Stimulated activated CD8-positive, alpha-beta memory T cell treated with anti-CD3 and anti-CD28 coated beads, Interleukin-4, amount 100 ng/mL, for 1 hour (primary cell): ENCODE measurements around the gene GIPC3.
"Not testable (repeated sequence)": the region's sequence is repeated elsewhere in the genome, so short reads cannot be mapped to it uniquely, and the experiment has no call there.

ENCODE experiments used
- DNase-seq, 2 donors: peaks; one replicate each; pipeline ENCODE4 v3.0.0-alpha.2; 2020; ENCODE audit warnings: low read depth in 2 of 2, low spot score in 1 of 2

GIPC3 gene

GRCh38 chr19:3615524-3616135, 30.4 kb downstream of the GIPC3 start:
- DNase-seq, result no peak

DNA sequence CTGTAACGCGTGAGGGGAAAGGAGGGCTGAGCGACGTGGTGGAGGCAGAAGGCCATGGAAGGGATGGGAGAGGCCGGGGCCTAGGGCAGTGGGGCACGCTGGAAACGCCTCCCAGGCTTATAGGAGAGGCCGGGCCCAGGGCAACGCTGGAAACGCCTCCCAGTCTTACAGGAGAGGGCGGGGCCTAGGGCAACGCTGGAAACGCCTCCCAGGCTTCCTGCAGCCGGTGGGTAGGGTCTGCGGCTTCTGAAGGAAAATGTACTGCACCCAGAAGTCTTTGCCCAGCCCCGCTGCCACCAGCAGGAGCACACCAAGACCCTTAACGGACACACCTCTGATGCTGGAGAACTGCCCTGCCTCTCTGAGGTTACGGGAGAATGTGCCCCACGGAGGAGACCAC, 32.2 kb downstream of the GIPC3 start:
- no peak for DNase-seq

DNA sequence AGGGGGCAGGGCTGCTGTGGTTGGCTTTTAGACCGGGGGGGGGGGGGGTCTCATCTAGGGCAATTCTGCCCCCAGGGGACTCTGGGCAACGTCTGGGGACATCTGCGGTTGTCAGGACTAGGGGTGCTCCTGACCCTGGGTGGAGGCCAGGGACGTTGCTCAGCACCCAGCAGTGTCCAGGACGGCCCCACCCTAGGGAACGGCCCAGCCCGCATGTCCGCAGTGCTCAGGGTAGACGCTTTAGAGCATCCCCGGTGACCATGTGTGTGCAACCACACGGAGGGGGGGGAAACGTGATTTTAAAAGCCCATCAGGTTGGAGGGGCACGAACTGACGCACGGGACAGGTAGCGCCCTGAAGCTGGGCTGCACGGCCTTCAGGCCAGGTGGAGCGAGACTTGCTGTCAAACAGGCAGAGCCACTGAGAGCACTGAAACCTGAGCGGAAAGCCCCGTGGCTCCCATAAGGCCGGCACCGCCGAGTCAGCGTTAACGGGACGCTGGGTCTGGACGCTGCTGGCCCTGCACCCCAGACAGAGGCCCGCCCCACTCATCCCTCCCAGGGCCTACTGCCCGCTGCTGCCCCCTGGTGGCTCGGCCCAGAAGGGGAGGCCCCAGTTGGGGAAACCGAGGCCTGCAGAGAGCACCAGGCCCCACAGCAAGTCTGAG, 33.0 kb downstream of the GIPC3 start:
- DNase-seq, result peak in 1 of 2 donors; percentile 29

DNA sequence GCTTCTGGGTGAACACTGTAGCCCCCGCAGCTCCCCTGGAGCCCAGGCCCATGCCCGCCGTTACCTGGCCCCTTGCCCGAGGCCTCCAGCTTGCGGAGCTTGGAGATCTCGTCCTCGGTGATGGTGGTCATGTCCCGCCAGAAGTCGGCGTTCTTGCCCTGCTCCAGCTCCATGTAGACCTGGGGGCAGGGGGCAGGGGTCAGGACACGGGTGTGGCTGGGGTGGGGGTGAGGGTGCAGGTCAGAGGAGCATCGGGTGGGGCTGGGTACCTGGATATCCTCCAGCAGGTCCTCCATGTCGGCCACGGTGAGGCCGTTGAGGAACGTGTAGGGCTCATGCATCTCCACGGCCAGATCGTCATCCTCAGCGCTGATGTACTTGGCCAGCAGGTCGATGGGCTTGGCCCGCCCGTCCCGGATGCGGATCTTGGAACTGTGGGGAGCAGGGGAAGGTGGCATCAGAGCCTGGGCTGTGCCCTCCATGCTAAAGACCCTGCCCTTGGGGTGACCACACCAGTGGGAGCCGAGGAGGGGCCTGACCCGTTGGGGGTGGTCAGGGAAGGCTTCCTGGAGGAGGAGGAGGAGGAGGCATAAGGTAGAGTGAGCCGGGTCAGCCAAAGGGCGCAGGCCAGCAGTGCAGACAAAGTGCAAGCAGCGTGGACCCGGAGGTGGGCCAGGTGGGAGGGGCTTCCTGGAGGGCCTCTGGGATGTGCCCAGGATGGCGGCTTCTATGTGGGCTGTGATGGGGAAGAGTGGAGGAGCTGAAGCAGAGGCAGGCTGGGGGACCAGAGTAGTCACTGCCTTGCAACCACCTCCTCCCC, 33.7 kb downstream of the GIPC3 start:
- no peak for DNase-seq

- no peak for DNase-seq
Observed at GRCh38 chr19:3619631-3620012, 34.3 kb downstream of the GIPC3 start.

DNA sequence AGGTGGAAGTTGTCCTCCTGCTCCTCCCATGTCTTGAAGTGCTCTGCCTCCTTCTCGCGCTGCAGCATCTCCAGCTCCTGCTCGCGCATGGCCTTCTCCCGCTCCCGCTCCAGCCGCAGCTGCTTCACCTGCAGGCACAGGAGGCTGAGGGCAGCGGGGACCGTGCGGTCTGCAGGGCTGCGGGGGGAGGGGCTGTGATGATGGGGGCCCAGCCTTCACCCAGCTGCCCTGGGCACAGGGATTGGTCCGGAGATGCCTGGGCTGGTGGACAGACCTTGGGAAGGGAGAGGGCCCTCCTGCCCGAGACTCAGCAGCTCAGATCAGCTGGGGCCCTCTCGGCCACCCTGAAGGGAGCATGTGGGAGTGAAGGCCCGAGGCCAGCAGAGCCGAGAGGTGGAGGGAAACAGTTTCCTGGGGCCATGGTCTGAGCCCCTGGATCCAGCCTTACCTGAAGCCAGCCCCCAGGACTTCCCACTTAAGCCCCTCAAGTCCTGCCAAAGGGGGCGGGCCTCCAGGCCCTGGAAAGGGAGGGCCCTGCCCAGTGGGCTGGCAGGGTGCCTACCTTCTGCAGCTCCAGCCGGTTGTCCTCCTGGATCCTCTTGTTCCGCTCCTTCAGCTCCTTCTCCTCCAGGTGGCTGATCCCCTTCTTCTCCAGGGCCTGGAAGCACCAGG, 35.0 kb downstream of the GIPC3 start:
- DNase-seq, result no peak

DNA sequence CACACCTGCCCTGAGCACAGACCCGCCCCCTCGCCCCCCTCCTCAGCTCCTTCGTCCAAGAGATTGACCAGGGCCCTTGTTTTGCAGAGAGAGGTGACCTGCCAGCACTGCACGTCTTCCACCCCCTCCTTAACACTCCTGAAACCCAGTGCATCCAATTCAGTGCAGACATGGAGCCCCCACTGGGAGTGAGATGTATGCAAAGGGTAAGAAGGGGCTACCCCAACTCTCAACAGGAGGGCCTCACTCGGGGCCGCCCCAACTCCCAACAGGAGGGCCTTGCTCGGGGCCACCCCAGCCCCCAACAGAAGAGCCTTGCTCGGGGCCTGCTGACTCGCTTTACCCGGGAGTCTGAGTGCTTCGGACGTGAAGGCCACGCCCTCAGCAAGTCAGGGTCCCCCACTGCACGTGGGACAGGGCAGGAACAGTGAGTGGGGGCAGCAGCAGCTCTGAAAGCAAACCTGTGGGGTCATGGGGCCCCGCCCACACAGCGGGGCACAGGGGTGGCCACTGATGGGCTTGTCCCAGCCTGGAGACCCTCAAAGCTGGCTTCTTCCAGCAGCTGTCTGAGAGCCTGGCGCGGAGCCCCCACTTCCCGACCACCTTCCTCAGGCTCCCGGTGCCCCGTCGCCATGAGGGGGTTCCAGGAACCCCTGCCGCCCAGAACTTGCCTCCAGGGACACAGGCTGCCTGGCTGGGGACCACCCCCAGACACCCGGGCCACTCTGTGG, 35.7 kb downstream of the GIPC3 start:
- no peak for DNase-seq

GRCh38 chr19:3621689-3622088, 36.4 kb downstream of the GIPC3 start:
- DNase-seq, result no peak

- no peak for DNase-seq
Observed at GRCh38 chr19:3622224-3622623, 36.9 kb downstream of the GIPC3 start.

DNA sequence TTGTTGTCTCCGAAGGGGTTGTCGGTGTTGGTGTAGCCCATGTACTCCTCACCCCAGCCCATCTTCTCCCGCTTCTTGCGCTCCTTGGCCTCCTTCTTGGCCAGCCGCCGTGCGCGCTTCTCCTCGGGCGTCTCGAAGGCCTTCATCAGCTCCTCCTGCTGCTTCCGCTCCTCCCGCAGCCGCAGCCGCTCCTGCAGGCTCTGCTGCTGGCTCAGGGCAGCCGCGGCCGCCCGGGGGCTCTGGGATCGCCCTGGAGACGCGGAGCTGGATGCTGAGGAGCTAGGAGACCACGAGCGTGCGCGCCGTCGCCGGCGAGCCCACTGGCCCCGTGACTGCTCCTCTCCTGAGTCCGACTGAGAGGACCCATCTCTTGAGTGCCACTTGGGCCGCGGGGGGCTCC, 38.4 kb downstream of the GIPC3 start:
- DNase-seq, result no peak

GRCh38 chr19:3625996-3626472, 40.8 kb downstream of the GIPC3 start:
- DNase-seq, result no peak

- DNase-seq, result peak; percentile 96 to 98
Observed at GRCh38 chr19:3626473-3627350, 41.4 kb downstream of the GIPC3 start, which contains the start of gene CACTIN. Gene CACTIN, minus strand, starts transcription at chr19:3626790. Its CDS starts 28 bp downstream, at chr19:3626762.

GRCh38 chr19:3627351-3627723, 42.1 kb downstream of the GIPC3 start:
- no peak for DNase-seq

GRCh38 chr19:3628766-3629165, 43.5 kb downstream of the GIPC3 start:
- not testable (repeated sequence) for DNase-seq

GRCh38 chr19:3631053-3631861, 46.0 kb downstream of the GIPC3 start:
- no peak for DNase-seq

DNA sequence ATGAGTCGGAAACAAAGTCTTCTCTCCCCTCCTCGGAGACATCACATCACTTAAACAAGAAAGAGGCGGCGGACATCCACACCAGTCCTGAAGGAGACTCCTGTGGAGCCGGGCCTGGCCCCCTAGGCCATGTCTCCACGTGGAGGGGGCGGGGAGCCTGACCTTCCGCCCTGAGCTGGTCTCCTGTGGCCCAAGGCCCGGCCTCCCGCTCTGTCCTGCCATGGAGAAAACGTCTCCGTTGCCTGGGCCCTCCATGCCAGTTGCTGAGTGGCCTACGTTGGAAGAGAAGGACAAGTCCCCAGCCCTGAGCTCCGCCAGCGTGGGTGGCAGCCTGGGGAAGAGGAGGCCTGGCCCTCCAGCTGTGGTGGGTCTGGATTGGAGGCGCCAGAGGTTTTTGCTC, 46.8 kb downstream of the GIPC3 start:
- DNase-seq, result no peak

DNA sequence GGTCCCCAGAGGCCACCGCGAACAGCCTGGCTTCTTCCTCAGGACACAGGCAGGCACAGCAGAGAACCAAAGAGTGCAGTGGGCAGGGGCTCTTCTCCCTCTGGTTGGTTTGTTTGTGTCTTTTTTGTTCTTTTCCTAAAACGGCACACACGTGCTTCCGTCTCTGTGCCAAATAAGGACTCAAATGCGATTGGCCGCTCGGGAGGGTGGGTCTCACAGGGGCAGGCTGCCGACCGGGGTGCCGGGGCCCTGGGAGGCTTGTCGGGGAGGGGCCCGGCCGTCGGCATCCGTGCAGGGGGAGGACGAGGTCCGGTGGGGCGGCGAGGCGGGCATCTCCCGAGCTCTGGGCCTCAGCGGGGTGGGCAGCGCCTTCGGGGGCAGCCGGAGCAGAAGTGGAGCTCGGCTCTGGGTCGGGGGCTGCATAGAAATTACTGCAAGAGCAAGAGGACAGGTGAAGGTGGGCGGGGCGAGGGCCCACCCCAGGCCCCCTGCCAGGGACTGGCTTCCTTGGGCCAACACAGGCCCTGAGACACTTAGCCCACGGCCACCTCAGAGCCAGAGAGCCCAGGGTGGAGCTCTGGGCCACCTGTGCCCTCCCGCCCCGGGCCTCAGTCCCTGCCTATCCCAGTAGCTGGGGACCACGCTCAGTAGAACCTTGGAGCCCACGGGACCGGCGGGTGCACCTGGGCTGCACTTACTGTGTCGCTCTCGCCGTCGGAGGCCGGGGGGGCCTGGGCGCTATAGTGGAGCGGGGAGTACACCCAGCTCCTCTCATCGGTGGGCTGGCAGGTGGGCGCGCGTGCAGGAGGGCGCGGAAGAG, 47.7 kb downstream of the GIPC3 start:
- DNase-seq, result no peak

DNA sequence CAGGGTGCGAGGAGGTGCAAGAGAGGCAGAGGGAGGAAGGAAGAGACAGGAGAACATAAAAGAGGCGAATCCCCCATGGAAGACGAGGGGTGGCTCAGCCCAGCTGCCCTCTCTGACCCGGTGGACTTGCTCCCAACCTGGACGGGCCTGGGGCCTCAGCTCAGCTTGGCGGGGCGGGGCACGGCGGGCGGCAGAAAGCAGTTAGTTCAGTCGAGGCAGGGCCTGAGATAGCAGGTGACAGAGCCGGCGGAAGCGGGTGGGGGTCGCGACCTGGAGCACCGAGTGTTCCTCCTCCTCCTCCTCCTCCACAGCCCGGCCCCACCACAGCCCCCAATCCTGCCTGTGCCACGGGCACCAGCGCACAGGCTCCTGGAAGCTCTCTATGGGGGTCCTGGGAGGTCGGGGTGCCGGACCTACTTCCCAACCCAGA, 48.3 kb downstream of the GIPC3 start:
- DNase-seq, result no peak
